Keratinocyte (primary cell): ENCODE data around the gene ACTR3. TPM values are rescaled to one million over a fixed set of nuclear protein-coding genes. Genes with fewer than 3 reads are reported as not detected.
A peak's percentile ranks its signal among the peaks of the same experiment; 100 is the strongest.

Source experiments
- DNase-seq: peaks from one replicate; pipeline ENCODE4 v3.0.0-alpha.2; 2011; ENCODE audit warnings: low read depth, missing footprints, low spot score
- FAIRE-seq: peaks from 2 replicates; lab custom pipeline; 2011; peaks lifted over from hg19 to GRCh38; lab: Jason Lieb, UNC
- H2AFZ ChIP-seq: 2 replicates; pipeline ENCODE4 v1.6.0; 2012; ENCODE audit warnings: low read length, control low read depth, inconsistent platforms; ENCODE audit not compliant: control insufficient read depth
- H3K27ac ChIP-seq: 2 replicates; pipeline ENCODE4 v1.5.1; 2011; ENCODE audit warnings: low read length; ENCODE audit not compliant: control insufficient read depth, insufficient read depth
- H3K27me3 ChIP-seq: 3 replicates; pipeline ENCODE4 v1.6.0; 2011; ENCODE audit warnings: low read length; ENCODE audit not compliant: control insufficient read depth, insufficient read depth; ENCODE audit errors: extremely low read depth
- H3K36me3 ChIP-seq, 2 experiments: 2 replicates in 1 of 2; 3 replicates in 1 of 2; pipeline ENCODE4 v1.5.1; 2011; ENCODE audit warnings: low read length in 2 of 2, mild to moderate bottlenecking in 1 of 2; ENCODE audit not compliant: control insufficient read depth in 2 of 2, insufficient read depth in 2 of 2; ENCODE audit errors: extremely low read depth in 1 of 2
- H3K4me1 ChIP-seq: 3 replicates; pipeline ENCODE4 v1.5.1; 2011; ENCODE audit warnings: low read length; ENCODE audit not compliant: control insufficient read depth, insufficient read depth; ENCODE audit errors: extremely low read depth
- H3K4me2 ChIP-seq: 3 replicates; pipeline ENCODE4 v1.6.0; 2011; ENCODE audit warnings: low read depth, low read length; ENCODE audit not compliant: control insufficient read depth, insufficient read depth; ENCODE audit errors: extremely low read depth
- H3K4me3 ChIP-seq, 3 experiments: fragments of 200-600 bp in 1 of 3; sonication (generic) in 1 of 3; 2 replicates in 2 of 3; 3 replicates in 1 of 3; pipeline ENCODE4 v1.5.1; 2011 to 2016; ENCODE audit warnings: low read length in 3 of 3, mild to moderate bottlenecking in 3 of 3, control low read depth in 2 of 3, inconsistent platforms in 1 of 3, low read depth in 1 of 3, mixed read lengths in 1 of 3, mixed run types in 1 of 3, moderate library complexity in 1 of 3; ENCODE audit not compliant: control insufficient read depth in 2 of 3, insufficient read depth in 2 of 3; ENCODE audit errors: extremely low read depth in 1 of 3
- H3K79me2 ChIP-seq: 2 replicates; pipeline ENCODE4 v1.6.0; 2012; ENCODE audit warnings: low read length; ENCODE audit not compliant: control insufficient read depth, insufficient read depth
- H3K9ac ChIP-seq: 3 replicates; pipeline ENCODE4 v1.6.0; 2011; ENCODE audit warnings: low read length; ENCODE audit not compliant: control insufficient read depth, insufficient read depth; ENCODE audit errors: extremely low read depth
- H3K9me1 ChIP-seq: 3 replicates; pipeline ENCODE4 v1.6.0; 2011; ENCODE audit warnings: low read length; ENCODE audit not compliant: control insufficient read depth, insufficient read depth; ENCODE audit errors: extremely low read depth
- H3K9me3 ChIP-seq: 2 replicates; pipeline ENCODE4 v1.5.1; 2012; ENCODE audit warnings: low read depth, low read length; ENCODE audit not compliant: control insufficient read depth
- H4K20me1 ChIP-seq: 3 replicates; pipeline ENCODE4 v1.6.0; 2011; ENCODE audit warnings: low read length; ENCODE audit not compliant: control insufficient read depth, insufficient read depth; ENCODE audit errors: extremely low read depth
- CTCF ChIP-seq, 3 experiments: IDR thresholded peaks in 1 of 3; conservative IDR thresholded peaks in 1 of 3; optimal IDR thresholded peaks in 1 of 3; 2 replicates in 2 of 3; 3 replicates in 1 of 3; pipeline versions ENCODE3 to v1.5.1; 2011; ENCODE audit warnings: low read length in 3 of 3, mild to moderate bottlenecking in 3 of 3, moderate library complexity in 2 of 3, control low read depth in 1 of 3, inconsistent platforms in 1 of 3; ENCODE audit not compliant: insufficient read depth in 2 of 3; ENCODE audit errors: extremely low read depth in 1 of 3
- EZH2 ChIP-seq: IDR thresholded peaks from one replicate; pipeline ENCODE4 v1.6.1; 2012; ENCODE audit warnings: inconsistent platforms, mild to moderate bottlenecking, low read length, moderate library complexity
- dilution Hi-C: fragments of 300-500 bp; cut with MboI; formaldehyde crosslinking; loops from one replicate; pipeline ENCODE4 v1.7.0; 2020; ENCODE audit warnings: low sequenced_read_pairs; ENCODE audit not compliant: extremely low pct_ligation_motif_present
- polyA plus RNA-seq, 5 experiments: library from polyadenylated mRNA; depleted of rRNA in 3 of 5; stranded (reverse) in 3 of 5; stranded (forward) in 1 of 5; unstranded in 1 of 5; fragments of >200 nt; gene quantifications; 1 replicate in 1 of 5; 2 replicates in 3 of 5; 3 replicates in 1 of 5; pipeline versions ENCODE4 v1.2.1 to v1.2.3, GENCODE V29; 2011 to 2012; ENCODE audit warnings: missing spikeins in 2 of 5, low read depth in 1 of 5, low replicate concordance in 1 of 5

Gene ACTR3
- polyA plus RNA-seq, 1 donor (not counting 4 experiments of a cell fraction or from before 2014, with no cell fraction given): 340 TPM

- Histone ChIP-seq H3K9me3 (no peaks in the 10 kb centered on the region), H4K20me1 (peaks cover 9% of the 10 kb centered on the region), H3K27me3 (no peaks in the 10 kb centered on the region), H3K36me3 (peaks cover 0 to 2% of the 10 kb centered on the region in 2 experiments), H2AFZ (no peak overlapping the region), H3K9me1 (peaks cover 5% of the 10 kb centered on the region), H3K4me1 (peaks cover 50% of the 10 kb centered on the region), H3K9ac (peak overlapping the region; percentile 88), H3K27ac (peak overlapping the region; percentile 93), H3K4me2 (peak overlapping the region; percentile 54), H3K79me2 (peaks cover 78% of the 10 kb centered on the region), H3K4me3 (peak overlapping the region; percentile 84 to 93 (median 84))
- no peak for FAIRE-seq
- dilution Hi-C loops: no loop called here
- TF ChIP-seq EZH2 (no peak), CTCF (optimal IDR thresholded peaks at IDR 0.05 in 1 of 3, IDR thresholded peaks at IDR 0.05 in 1 of 3, conservative IDR thresholded peaks at IDR 0.05 in 1 of 3; ENCODE audit: extremely low read depth in 1 of 3, insufficient read depth in 2 of 3, low read length in 3 of 3) (no peak)
- DNase-seq: no peak
These were observed 2.3 kb downstream of the ACTR3 start for GRCh38 chr2:113892004-113892710.

GRCh38 chr2:113894156-113894743, 4.4 kb downstream of the ACTR3 start:
- Histone ChIP-seq H3K27ac (peak overlapping the region; percentile 75), H3K27me3 (no peaks in the 10 kb centered on the region), H3K9me3 (no peaks in the 10 kb centered on the region), H4K20me1 (peaks cover 9% of the 10 kb centered on the region), H3K4me2 (peak overlapping the region; percentile 91), H2AFZ (no peak overlapping the region), H3K79me2 (peaks cover 93% of the 10 kb centered on the region), H3K36me3 (peaks cover 0 to 2% of the 10 kb centered on the region in 2 experiments), H3K4me1 (peaks cover 48% of the 10 kb centered on the region), H3K4me3 (peak overlapping the region in 2 of 3 experiments; percentile 36 to 40), H3K9me1 (peaks cover 5% of the 10 kb centered on the region), H3K9ac (peak overlapping the region; percentile 57)
- FAIRE-seq (peak; percentile 88), DNase-seq (no peak)
- TF ChIP-seq EZH2 (no peak), CTCF (optimal IDR thresholded peaks at IDR 0.05 in 1 of 3, IDR thresholded peaks at IDR 0.05 in 1 of 3, conservative IDR thresholded peaks at IDR 0.05 in 1 of 3; ENCODE audit: extremely low read depth in 1 of 3, insufficient read depth in 2 of 3, low read length in 3 of 3) (no peak)
- dilution Hi-C loops: no loop called here
